GM12892 (cell line): ENCODE data around the gene IL1RAPL2.

Source experiments
- DNase-seq: peaks from one replicate; pipeline ENCODE4 v3.0.0; 2011; ENCODE audit not compliant: insufficient read length
- FAIRE-seq: peaks from 2 replicates; lab custom pipeline; 2011; peaks lifted over from hg19 to GRCh38; lab: Jason Lieb, UNC
- POLR2A ChIP-seq: IDR thresholded peaks from 2 replicates; pipeline ENCODE4 v1.6.1; 2011; ENCODE audit warnings: low read depth, low read length, control low read depth
- POLR2AphosphoS5 ChIP-seq: IDR thresholded peaks from 2 replicates; pipeline ENCODE4 v1.6.1; 2011; ENCODE audit warnings: low read depth, low read length, control low read depth
- TAF1 ChIP-seq: IDR thresholded peaks from 2 replicates; pipeline ENCODE4 v1.6.1; 2011; ENCODE audit warnings: low read depth, mild to moderate bottlenecking, control low read depth, low read length, borderline replicate concordance

Gene IL1RAPL2

GRCh38 chrX:105634180-105634579 lies 1068.2 kb downstream of the IL1RAPL2 start:
- TF ChIP-seq POLR2A (no peak), TAF1 (no peak)
- no peak for FAIRE-seq

GRCh38 chrX:105635794-105636193 lies 1069.8 kb downstream of the IL1RAPL2 start:
- TF ChIP-seq TAF1 (no peak), POLR2A (no peak), POLR2AphosphoS5 (no peak)
- no peak for FAIRE-seq

More at GRCh38 chrX:105634180-105634579, 1068.2 kb downstream of the IL1RAPL2 start:
- no peak for DNase-seq

GRCh38 chrX:105636667-105637066 lies 1070.7 kb downstream of the IL1RAPL2 start:
- DNase-seq (no peak), FAIRE-seq (no peak)

More at GRCh38 chrX:105635794-105636193, 1069.8 kb downstream of the IL1RAPL2 start:
- DNase-seq, result no peak

GRCh38 chrX:105645667-105646357 lies 1079.8 kb downstream of the IL1RAPL2 start:
- TF ChIP-seq POLR2AphosphoS5 (no peak), TAF1 (no peak), POLR2A (no peak)
- DNase-seq (no peak), FAIRE-seq (no peak)

More at GRCh38 chrX:105636667-105637066, 1070.7 kb downstream of the IL1RAPL2 start:
- TF ChIP-seq POLR2A (no peak), POLR2AphosphoS5 (no peak), TAF1 (no peak)

- no peak for DNase-seq
- FAIRE-seq, result no peak
- TF ChIP-seq TAF1 (no peak), POLR2A (no peak), POLR2AphosphoS5 (no peak)
These were observed 1080.8 kb downstream of the IL1RAPL2 start for GRCh38 chrX:105646592-105647372.

GRCh38 chrX:105647749-105648148 lies 1081.8 kb downstream of the IL1RAPL2 start:
- FAIRE-seq, result no peak
- TF ChIP-seq TAF1, result no peak
- TF ChIP-seq POLR2A, result no peak
- no peak for TF ChIP-seq POLR2AphosphoS5

GRCh38 chrX:105648732-105649131 lies 1082.7 kb downstream of the IL1RAPL2 start:
- no peak for FAIRE-seq
- TF ChIP-seq POLR2A (no peak), POLR2AphosphoS5 (no peak), TAF1 (no peak)
- DNase-seq, result no peak

More at GRCh38 chrX:105647749-105648148, 1081.8 kb downstream of the IL1RAPL2 start:
- no peak for DNase-seq

- TF ChIP-seq POLR2A, result no peak
- TF ChIP-seq TAF1, result no peak
- DNase-seq, result no peak
- FAIRE-seq, result no peak
These were observed 1084.6 kb downstream of the IL1RAPL2 start for GRCh38 chrX:105650577-105650976.

- FAIRE-seq (no peak), DNase-seq (no peak)
These were observed 1085.0 kb downstream of the IL1RAPL2 start for GRCh38 chrX:105650986-105651385.

GRCh38 chrX:105653891-105654290 lies 1087.9 kb downstream of the IL1RAPL2 start:
- FAIRE-seq, result no peak
- DNase-seq, result no peak
- no peak for TF ChIP-seq POLR2A
- no peak for TF ChIP-seq POLR2AphosphoS5
- no peak for TF ChIP-seq TAF1

More at GRCh38 chrX:105650986-105651385, 1085.0 kb downstream of the IL1RAPL2 start:
- no peak for TF ChIP-seq TAF1
- TF ChIP-seq POLR2AphosphoS5, result no peak
- no peak for TF ChIP-seq POLR2A

- DNase-seq, result no peak
- TF ChIP-seq POLR2AphosphoS5 (no peak), POLR2A (no peak), TAF1 (no peak)
- no peak for FAIRE-seq
These were observed 1092.1 kb downstream of the IL1RAPL2 start for GRCh38 chrX:105658136-105658535.

GRCh38 chrX:105662248-105662647 lies 1096.2 kb downstream of the IL1RAPL2 start:
- DNase-seq, result no peak
- TF ChIP-seq POLR2AphosphoS5 (no peak), POLR2A (no peak), TAF1 (no peak)
- FAIRE-seq, result no peak
